ENCODE results near the gene CCDC43.

CCDC43 gene, protein sequence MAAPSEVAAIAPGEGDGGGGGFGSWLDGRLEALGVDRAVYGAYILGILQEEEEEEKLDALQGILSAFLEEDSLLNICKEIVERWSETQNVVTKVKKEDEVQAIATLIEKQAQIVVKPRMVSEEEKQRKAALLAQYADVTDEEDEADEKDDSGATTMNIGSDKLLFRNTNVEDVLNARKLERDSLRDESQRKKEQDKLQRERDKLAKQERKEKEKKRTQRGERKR

DNA sequence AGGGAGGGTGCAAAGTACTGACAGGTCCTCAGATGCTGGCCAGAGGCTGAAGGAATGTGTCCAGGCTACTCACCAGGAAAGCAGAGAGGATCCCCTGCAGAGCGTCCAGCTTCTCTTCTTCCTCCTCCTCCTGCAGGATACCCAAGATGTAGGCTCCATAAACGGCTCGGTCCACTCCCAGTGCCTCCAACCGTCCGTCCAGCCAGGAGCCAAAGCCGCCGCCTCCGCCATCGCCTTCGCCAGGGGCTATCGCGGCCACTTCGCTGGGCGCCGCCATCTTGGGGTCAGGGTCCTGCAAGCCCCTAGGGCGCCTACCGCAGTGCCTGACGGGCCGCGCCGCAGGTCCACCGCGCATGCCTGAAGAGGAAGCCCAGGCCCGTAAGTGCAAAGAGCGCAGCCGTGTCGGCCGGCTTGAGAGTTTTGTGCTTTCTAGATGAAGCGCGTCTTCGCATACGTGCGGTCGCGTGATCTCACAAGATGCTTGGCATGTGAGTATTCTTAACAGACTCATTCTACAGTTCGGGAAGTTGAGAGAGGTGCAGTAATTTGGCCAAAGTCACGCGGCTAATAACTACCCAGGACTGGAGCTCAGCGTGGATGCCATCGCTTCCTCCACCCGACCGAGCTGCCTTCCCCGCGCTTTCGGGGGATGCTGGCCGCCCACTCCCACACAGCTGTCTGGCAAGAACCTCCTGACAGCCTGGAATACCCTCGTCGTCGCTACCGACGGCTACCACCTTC is at the start of gene CCDC43:
TSS of gene CCDC43 (minus strand) at position 300 of the 741 bp plus-strand sequence. CDS start at position 277, 23 bp downstream.
- no peaks in the 10 kb centered on the region for H4K20me1 ChIP-seq (ENCODE audit: low read depth, low read length)
- H3K27me3 ChIP-seq (ENCODE audit: low read length), result no peaks in the 10 kb centered on the region
- H3K9ac ChIP-seq (ENCODE audit: low read length), result peak within 1 kb of the TSS; percentile 90
- H3K36me3 ChIP-seq (ENCODE audit: low read length), result no peaks in the 10 kb centered on the region
- H2AFZ ChIP-seq (ENCODE audit: low read depth, low read length, severe bottlenecking), result peak within 1 kb of the TSS; percentile 90
- H3K4me2 ChIP-seq (ENCODE audit: low read depth, low read length, poor library complexity, severe bottlenecking), result peak within 1 kb of the TSS; percentile 75
- no peaks in the 10 kb centered on the region for H3F3A ChIP-seq (ENCODE audit: insufficient read depth)
- H3K9me3 ChIP-seq (ENCODE audit: insufficient read depth, low read length), result no peaks in the 10 kb centered on the region
- no peak for TF ChIP-seq EZH2phosphoT487 (conservative IDR thresholded peaks at IDR 0.05; ENCODE audit: low read length)
- no peaks in the 10 kb centered on the region for H3K9me2 ChIP-seq (replicated peaks; ENCODE audit: insufficient read depth, low read length)
- H3K79me2 ChIP-seq (ENCODE audit: insufficient read depth, low read length), result peaks cover 25% of the 10 kb centered on the region
- peak within 1 kb of the TSS; percentile 94 for H3K4me3 ChIP-seq (ENCODE audit: insufficient read depth, low read length, poor library complexity, severe bottlenecking)
- peak within 1 kb of the TSS; percentile 52 for H3K27ac ChIP-seq (ENCODE audit: low read depth, low read length)

DNA sequence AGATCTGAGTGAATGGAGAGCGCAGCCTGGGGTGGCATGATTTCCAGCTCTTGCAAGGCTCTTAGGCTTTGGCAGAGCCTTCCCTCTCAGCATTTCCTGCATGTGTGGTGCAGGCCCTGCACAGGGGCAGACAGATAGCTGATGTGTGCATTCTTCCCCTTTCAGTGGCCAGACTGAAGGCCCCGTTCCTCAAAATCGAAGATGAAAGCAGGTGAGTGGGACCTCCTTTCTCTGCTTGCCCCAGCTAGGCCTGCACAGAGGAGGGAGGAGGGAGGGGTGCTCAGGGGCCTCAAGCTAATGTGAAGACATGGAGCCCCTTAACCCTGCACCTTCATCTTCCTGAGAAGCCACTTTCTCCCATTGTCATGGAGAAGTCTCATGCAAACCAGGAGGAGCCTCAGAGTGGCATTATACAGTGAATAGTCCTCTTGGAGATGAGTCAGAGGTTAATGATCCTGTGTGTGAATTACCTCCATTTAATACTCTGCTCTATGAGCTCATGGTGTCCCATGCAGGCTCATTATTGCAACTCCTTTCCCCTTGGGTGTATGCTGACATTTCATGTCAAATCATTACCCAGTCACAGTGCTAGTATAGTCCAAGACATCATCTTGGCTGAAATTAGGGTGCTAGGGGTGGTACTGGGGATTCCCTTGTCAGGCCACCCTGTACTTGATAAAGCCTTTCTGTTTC is 48.8 kb upstream of the CCDC43 start:
- no peaks in the 10 kb centered on the region for H3K27me3 ChIP-seq (ENCODE audit: low read length)
- no peak overlapping the region for H3K27ac ChIP-seq (ENCODE audit: low read depth, low read length)
- H3F3A ChIP-seq (ENCODE audit: insufficient read depth), result no peaks in the 10 kb centered on the region
- no peak overlapping the region for H3K4me3 ChIP-seq (ENCODE audit: insufficient read depth, low read length, poor library complexity, severe bottlenecking)
- H3K9me3 ChIP-seq (ENCODE audit: insufficient read depth, low read length), result no peaks in the 10 kb centered on the region
- H3K9ac ChIP-seq (ENCODE audit: low read length), result no peak overlapping the region
- no peak overlapping the region for H2AFZ ChIP-seq (ENCODE audit: low read depth, low read length, severe bottlenecking)
- no peaks in the 10 kb centered on the region for H3K79me2 ChIP-seq (ENCODE audit: insufficient read depth, low read length)
- no peaks in the 10 kb centered on the region for H4K20me1 ChIP-seq (ENCODE audit: low read depth, low read length)
- H3K9me2 ChIP-seq (replicated peaks; ENCODE audit: insufficient read depth, low read length), result no peaks in the 10 kb centered on the region
- no peak overlapping the region for H3K4me2 ChIP-seq (ENCODE audit: low read depth, low read length, poor library complexity, severe bottlenecking)
- TF ChIP-seq CTCF (IDR thresholded peaks at IDR 0.05; ENCODE audit: insufficient read depth, low read length, poor library complexity, severe bottlenecking) (no peak), EZH2phosphoT487 (conservative IDR thresholded peaks at IDR 0.05; ENCODE audit: low read length) (no peak)
- H3K36me3 ChIP-seq (ENCODE audit: low read length), result no peaks in the 10 kb centered on the region

- TF ChIP-seq EZH2phosphoT487 (conservative IDR thresholded peaks at IDR 0.05; ENCODE audit: low read length) (no peak), CTCF (IDR thresholded peaks at IDR 0.05; ENCODE audit: insufficient read depth, low read length, poor library complexity, severe bottlenecking) (no peak)
- no peaks in the 10 kb centered on the region for H3K9me3 ChIP-seq (ENCODE audit: insufficient read depth, low read length)
- H3K4me3 ChIP-seq (ENCODE audit: insufficient read depth, low read length, poor library complexity, severe bottlenecking), result no peak overlapping the region
- H3K9me2 ChIP-seq (replicated peaks; ENCODE audit: insufficient read depth, low read length), result no peaks in the 10 kb centered on the region
- H4K20me1 ChIP-seq (ENCODE audit: low read depth, low read length), result no peaks in the 10 kb centered on the region
- no peak overlapping the region for H3K9ac ChIP-seq (ENCODE audit: low read length)
- no peak overlapping the region for H3K4me2 ChIP-seq (ENCODE audit: low read depth, low read length, poor library complexity, severe bottlenecking)
- H3K27me3 ChIP-seq (ENCODE audit: low read length), result no peaks in the 10 kb centered on the region
- H3K36me3 ChIP-seq (ENCODE audit: low read length), result no peaks in the 10 kb centered on the region
- H3F3A ChIP-seq (ENCODE audit: insufficient read depth), result no peaks in the 10 kb centered on the region
- no peak overlapping the region for H3K27ac ChIP-seq (ENCODE audit: low read depth, low read length)
- no peak overlapping the region for H2AFZ ChIP-seq (ENCODE audit: low read depth, low read length, severe bottlenecking)
- no peaks in the 10 kb centered on the region for H3K79me2 ChIP-seq (ENCODE audit: insufficient read depth, low read length)
Observed at GRCh38 chr17:44736551-44737240, 47.1 kb upstream of the CCDC43 start.
